B cell (primary cell): ENCODE measurements around the gene BMAL1. TPM values are rescaled to one million over a fixed set of nuclear protein-coding genes. Genes with fewer than 3 reads are reported as not detected.

Experiments
- ATAC-seq: fragments of 200-7000 bp; cut with Tn5 transposase; one replicate; pipeline ENCODE4 v1.10.0; 2021; ENCODE audit warnings: low read depth, mild to moderate bottlenecking, moderate number of reproducible peaks, moderate library complexity
- CTCF ChIA-PET: fragments of 350-600 bp; sonication (Branson Sonifier 250); formaldehyde crosslinking; loops from one replicate; lab custom pipeline; 2021; ENCODE audit warnings: antibody characterized with exemption, inconsistent platforms; lab: Charles Lee
- POLR2A ChIA-PET: fragments of 350-600 bp; sonication (Branson Sonifier 250); formaldehyde crosslinking; loops from one replicate; lab custom pipeline; 2021; ENCODE audit warnings: antibody characterized with exemption; lab: Charles Lee
- DNase-seq: peaks from one replicate; pipeline ENCODE4 v3.0.0; 2013
- H2AFZ ChIP-seq: 2 replicates; pipeline ENCODE4 v1.6.1; 2012; ENCODE audit warnings: mild to moderate bottlenecking, low read depth, low read length; ENCODE audit not compliant: insufficient read depth, poor library complexity, severe bottlenecking
- H3K27ac ChIP-seq, 2 donors: 1 replicate in 1 of 2; 2 replicates in 1 of 2; pipeline ENCODE4 v1.5.1; 2012 to 2013; ENCODE audit warnings: low read length in 2 of 2, mild to moderate bottlenecking in 2 of 2, moderate library complexity in 1 of 2
- H3K27me3 ChIP-seq, 4 experiments: fragments of 200-600 bp in 1 of 4; sonication (generic) in 1 of 4; replicated peaks in 1 of 4; 1 replicate in 2 of 4; 2 replicates in 2 of 4; pipeline versions ENCODE4 v1.6.1 to v1.7.0; 2013 to 2016; ENCODE audit warnings: low read length in 3 of 4, mild to moderate bottlenecking in 2 of 4, mixed read lengths in 1 of 4, moderate library complexity in 1 of 4; ENCODE audit not compliant: insufficient read depth in 4 of 4, control insufficient read depth in 3 of 4; ENCODE audit errors: control extremely low read depth in 1 of 4
- H3K36me3 ChIP-seq, 2 experiments: replicated peaks in 1 of 2; 1 replicate in 1 of 2; 2 replicates in 1 of 2; pipeline versions ENCODE4 v1.6.1 to v1.7.1; 2013; ENCODE audit warnings: low read length in 1 of 2; ENCODE audit not compliant: insufficient read depth in 2 of 2, control insufficient read depth in 1 of 2; ENCODE audit errors: control extremely low read depth in 1 of 2, extremely low read depth in 1 of 2
- H3K4me1 ChIP-seq, 2 donors: fragments of 200-600 bp in 1 of 2; sonication (generic) in 1 of 2; 1 replicate in 1 of 2; 2 replicates in 1 of 2; pipeline versions ENCODE4 v1.5.1 to v1.6.1; 2013 to 2017; ENCODE audit warnings: low read length in 2 of 2; ENCODE audit not compliant: control insufficient read depth in 2 of 2, insufficient read depth in 2 of 2
- H3K4me2 ChIP-seq: replicated peaks from 2 replicates; pipeline ENCODE3; 2012; ENCODE audit warnings: mild to moderate bottlenecking, low read depth, low read length; ENCODE audit not compliant: poor library complexity, severe bottlenecking
- H3K4me3 ChIP-seq, 5 experiments: fragments of 200-600 bp in 1 of 5; sonication (generic) in 1 of 5; 1 replicate in 3 of 5; 2 replicates in 2 of 5; pipeline versions ENCODE4 v1.5.1 to v1.7.0; 2011 to 2016; ENCODE audit warnings: low read length in 4 of 5, mild to moderate bottlenecking in 4 of 5, low read depth in 2 of 5, control low read depth in 1 of 5, moderate library complexity in 1 of 5; ENCODE audit not compliant: insufficient read depth in 1 of 5; ENCODE audit errors: control extremely low read depth in 1 of 5, extremely low read depth in 1 of 5
- H3K79me2 ChIP-seq: fragments of 200-600 bp; sonication (generic); one replicate; pipeline ENCODE4 v1.6.0; 2016; ENCODE audit warnings: low read length; ENCODE audit not compliant: control insufficient read depth, insufficient read depth
- H3K9ac ChIP-seq: fragments of 200-600 bp; sonication (generic); 2 replicates; pipeline ENCODE4 v1.6.1; 2017; ENCODE audit warnings: mild to moderate bottlenecking, low read length, moderate library complexity
- H3K9me3 ChIP-seq, 3 donors: one replicate each; pipeline versions ENCODE4 v1.6.1 to v1.7.1; 2013; ENCODE audit warnings: low read length in 2 of 3; ENCODE audit not compliant: control insufficient read depth in 2 of 3, insufficient read depth in 1 of 3; ENCODE audit errors: control extremely low read depth in 1 of 3
- H4K20me1 ChIP-seq: 2 replicates; pipeline ENCODE4 v1.6.0; 2012; ENCODE audit warnings: mild to moderate bottlenecking, low read length; ENCODE audit not compliant: insufficient read depth, control insufficient read depth, poor library complexity, severe bottlenecking
- H3K27ac Mint-ChIP-seq: one replicate; pipeline ENCODE4 v1.8.0; 2021; ENCODE audit warnings: mixed read lengths
- H3K27me3 Mint-ChIP-seq: one replicate; pipeline ENCODE4 v1.8.0; 2021; ENCODE audit warnings: mixed read lengths
- H3K4me1 Mint-ChIP-seq: one replicate; pipeline ENCODE4 v1.8.0; 2021; ENCODE audit warnings: mixed read lengths
- H3K4me3 Mint-ChIP-seq: one replicate; pipeline ENCODE4 v1.8.0; 2021; ENCODE audit warnings: mixed read lengths
- H3K9me3 Mint-ChIP-seq: one replicate; pipeline ENCODE4 v1.8.0; 2022; ENCODE audit warnings: mixed read lengths; ENCODE audit not compliant: insufficient read depth
- EZH2 ChIP-seq: IDR thresholded peaks from 2 replicates; pipeline ENCODE4 v1.6.1; 2012; ENCODE audit warnings: borderline replicate concordance, low read depth, mild to moderate bottlenecking, moderate library complexity, low read length; ENCODE audit not compliant: insufficient read depth, poor library complexity, severe bottlenecking
- WGBS: methylation state at CpG from one replicate; pipeline ENCODE4 v1.1.5; 2013; ENCODE audit warnings: missing lambda C conversion rate; ENCODE audit not compliant: insufficient coverage; 5-methylcytosine and 5-hydroxymethylcytosine counted together
- intact Hi-C: fragments of 100-400 bp; cut with micrococcal nuclease; formaldehyde crosslinking; loops from one replicate; pipeline ENCODE4 v1.10.0; 2022
- polyA plus RNA-seq: library from polyadenylated mRNA; depleted of rRNA; stranded (reverse); fragments of >200 nt; gene quantifications from 2 replicates; pipeline ENCODE4 v1.2.3, GENCODE V29; 2012
- total RNA-seq, 2 donors: library from RNA; stranded (reverse); fragments of 120-200 nt in 1 of 2; gene quantifications; 1 replicate in 1 of 2; 2 replicates in 1 of 2; pipeline versions ENCODE4 v1.2.3 to v1.2.4, GENCODE V29; 2013 to 2022
- TF ChIP-seq, protein P1 (sequence below): fragments of 200-600 bp; IDR thresholded peaks from one replicate; pipeline ENCODE4 v1.8.0; 2022; ENCODE audit warnings: antibody characterized with exemption, mild to moderate bottlenecking

The BMAL1 gene
- total and polyA plus RNA-seq, 2 donors (not counting 1 experiment from before 2014, with no cell fraction given): 8.6 to 39.1 TPM

GRCh38 chr11:13386567-13386966 is 109.0 kb downstream of the BMAL1 start:
- 100% methylated on average over 1 of the region's 2 CpGs for WGBS
- H3K9ac ChIP-seq: no peak overlapping the region
- no peaks in the 10 kb centered on the region for H3K4me1 Mint-ChIP-seq
- H3K36me3 ChIP-seq: peaks cover 16 to 35% of the 10 kb centered on the region in 2 experiments
- intact Hi-C loops: no loop called here
- no peak overlapping the region for H3K27ac Mint-ChIP-seq
- no peaks in the 10 kb centered on the region for H3K27me3 ChIP-seq
- H4K20me1 ChIP-seq: no peaks in the 10 kb centered on the region
- TF ChIP-seq EZH2: no peak
- TF ChIP-seq, protein P1, sequence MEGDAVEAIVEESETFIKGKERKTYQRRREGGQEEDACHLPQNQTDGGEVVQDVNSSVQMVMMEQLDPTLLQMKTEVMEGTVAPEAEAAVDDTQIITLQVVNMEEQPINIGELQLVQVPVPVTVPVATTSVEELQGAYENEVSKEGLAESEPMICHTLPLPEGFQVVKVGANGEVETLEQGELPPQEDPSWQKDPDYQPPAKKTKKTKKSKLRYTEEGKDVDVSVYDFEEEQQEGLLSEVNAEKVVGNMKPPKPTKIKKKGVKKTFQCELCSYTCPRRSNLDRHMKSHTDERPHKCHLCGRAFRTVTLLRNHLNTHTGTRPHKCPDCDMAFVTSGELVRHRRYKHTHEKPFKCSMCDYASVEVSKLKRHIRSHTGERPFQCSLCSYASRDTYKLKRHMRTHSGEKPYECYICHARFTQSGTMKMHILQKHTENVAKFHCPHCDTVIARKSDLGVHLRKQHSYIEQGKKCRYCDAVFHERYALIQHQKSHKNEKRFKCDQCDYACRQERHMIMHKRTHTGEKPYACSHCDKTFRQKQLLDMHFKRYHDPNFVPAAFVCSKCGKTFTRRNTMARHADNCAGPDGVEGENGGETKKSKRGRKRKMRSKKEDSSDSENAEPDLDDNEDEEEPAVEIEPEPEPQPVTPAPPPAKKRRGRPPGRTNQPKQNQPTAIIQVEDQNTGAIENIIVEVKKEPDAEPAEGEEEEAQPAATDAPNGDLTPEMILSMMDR: no peak
- no peak overlapping the region for H3K4me3 ChIP-seq
- CTCF ChIA-PET: interaction anchor here (0.6 to 2.1 kb wide), 7 partner anchors 22 to 423 kb away, joined by 3 to 12 read pairs (median 4); no protein-coding TSS in a partner anchor
- no peak overlapping the region for H3K4me2 ChIP-seq
- H3K27ac ChIP-seq: no peak overlapping the region
- POLR2A ChIA-PET: no interaction called here
- no peaks in the 10 kb centered on the region for H3K9me3 ChIP-seq
- H3K9me3 Mint-ChIP-seq: no peaks in the 10 kb centered on the region
- no peak overlapping the region for H3K4me3 Mint-ChIP-seq
- H3K4me1 ChIP-seq: no peaks in the 10 kb centered on the region
- ATAC-seq (no peak), DNase-seq (no peak)
- no peaks in the 10 kb centered on the region for H3K79me2 ChIP-seq
- H2AFZ ChIP-seq: no peak overlapping the region
- H3K27me3 Mint-ChIP-seq: no peaks in the 10 kb centered on the region

DNA sequence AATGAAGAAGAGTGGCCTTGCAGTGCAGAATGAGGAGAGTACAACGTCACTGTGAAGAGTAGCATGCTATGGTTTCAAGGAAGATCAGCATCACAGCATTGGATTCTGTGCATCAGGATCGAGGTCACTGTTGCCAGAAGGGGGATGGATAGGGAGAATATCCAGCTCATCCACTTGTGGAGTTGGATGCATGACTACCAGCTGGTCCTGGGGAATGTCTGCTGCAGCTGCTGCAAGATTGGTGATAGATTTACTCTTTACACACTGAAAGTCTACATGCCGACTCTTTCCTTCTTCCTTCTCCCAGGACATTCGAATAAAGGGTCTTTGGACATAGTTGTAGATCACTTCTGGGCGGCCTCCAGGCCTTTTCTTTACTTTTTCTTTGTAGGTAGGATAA is 111.2 kb downstream of the BMAL1 start:
- POLR2A ChIA-PET: no interaction called here
- Mint-ChIP-seq H3K4me3 (no peak overlapping the region), H3K9me3 (no peaks in the 10 kb centered on the region)

More for the DNA sequence above, 111.2 kb downstream of the BMAL1 start:
- Histone ChIP-seq H3K36me3 (peaks cover 15 to 26% of the 10 kb centered on the region in 2 experiments), H3K4me1 (no peaks in the 10 kb centered on the region), H3K9ac (no peak overlapping the region), H2AFZ (no peak overlapping the region), H3K4me3 (no peak overlapping the region), H4K20me1 (no peaks in the 10 kb centered on the region), H3K79me2 (no peaks in the 10 kb centered on the region), H3K4me2 (no peak overlapping the region), H3K27me3 (no peaks in the 10 kb centered on the region), H3K27ac (no peak overlapping the region), H3K9me3 (no peaks in the 10 kb centered on the region)
- intact Hi-C loops: no loop called here
- DNase-seq (no peak), ATAC-seq (no peak)
- CTCF ChIA-PET: no interaction called here
- Mint-ChIP-seq H3K27me3 (no peaks in the 10 kb centered on the region), H3K27ac (no peak overlapping the region), H3K4me1 (no peaks in the 10 kb centered on the region)
- 100% methylated on average over 2 of the region's 5 CpGs for WGBS
- no peak for TF ChIP-seq EZH2
- TF ChIP-seq, protein P1: no peak
